ENCODE measurements around the gene DRC1.

DNA sequence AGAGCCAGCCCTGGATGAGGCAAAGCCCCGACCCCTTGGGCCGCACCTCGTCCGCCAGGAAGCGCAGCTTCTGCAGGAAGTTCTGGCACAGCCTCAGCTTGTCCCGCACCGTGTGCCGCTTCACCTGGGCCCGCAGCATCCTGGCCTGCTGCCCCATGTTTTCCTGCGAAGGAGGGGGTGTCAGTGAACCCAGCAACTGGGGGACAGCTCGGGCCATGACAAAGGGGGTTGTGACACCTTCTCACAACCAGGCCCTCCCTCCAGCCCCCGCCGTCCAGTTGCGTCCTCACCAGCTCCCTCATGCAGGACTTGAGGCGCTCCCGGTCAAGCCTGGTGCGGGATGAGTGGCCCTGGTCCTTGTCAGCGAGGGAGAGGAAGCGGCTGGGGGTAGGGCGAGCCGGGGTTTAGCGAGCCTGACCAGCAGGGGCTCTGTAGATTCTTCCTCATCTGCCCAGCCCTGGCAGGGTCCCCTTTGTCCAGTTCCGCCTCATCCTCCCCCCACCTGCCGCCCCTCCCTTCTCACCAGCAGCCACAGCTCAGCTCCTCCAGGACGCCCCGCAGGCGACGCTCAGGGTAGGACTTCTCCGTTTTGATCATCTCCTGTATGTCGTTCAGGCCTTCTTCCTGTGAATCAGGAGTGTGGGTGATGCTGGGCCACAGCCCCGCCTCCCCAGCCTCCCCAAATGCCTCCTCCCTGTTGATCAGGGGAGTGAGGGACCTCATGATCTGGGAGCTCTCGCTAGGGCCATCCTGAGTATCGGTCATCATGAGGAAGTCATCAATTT, 75.6 kb downstream of the DRC1 start:
- TF ChIP-seq CTCF (IDR thresholded peaks at IDR 0.05) (no peak), POLR2AphosphoS5 (IDR thresholded peaks at IDR 0.05) (no peak)
